Upper lobe of left lung (tissue), 4 donors: Measurements from ENCODE around the gene OR5T1.

Experiments used
- EP300 ChIP-seq, 4 donors: sonication (generic); formaldehyde crosslinking; IDR thresholded peaks; one replicate each; pipeline ENCODE4 v1.5.1; 2017; ENCODE audit warnings: antibody characterized with exemption in 4 of 4, control low read depth in 2 of 4
- POLR2A ChIP-seq, 4 donors: fragments of 450-650 bp; IDR thresholded peaks; one replicate each; pipeline ENCODE4 v1.5.1; 2016 to 2017; ENCODE audit warnings: antibody characterized with exemption in 4 of 4, mild to moderate bottlenecking in 2 of 4
- TF ChIP-seq, protein P1 (sequence below), 6 experiments: fragments of 450-650 bp in 4 of 6; fragments of 200-600 bp in 2 of 6; sonication (generic) in 2 of 6; IDR thresholded peaks; one replicate each; pipeline ENCODE4 v1.5.1; 2016 to 2019; ENCODE audit warnings: antibody characterized with exemption in 6 of 6

DNA sequence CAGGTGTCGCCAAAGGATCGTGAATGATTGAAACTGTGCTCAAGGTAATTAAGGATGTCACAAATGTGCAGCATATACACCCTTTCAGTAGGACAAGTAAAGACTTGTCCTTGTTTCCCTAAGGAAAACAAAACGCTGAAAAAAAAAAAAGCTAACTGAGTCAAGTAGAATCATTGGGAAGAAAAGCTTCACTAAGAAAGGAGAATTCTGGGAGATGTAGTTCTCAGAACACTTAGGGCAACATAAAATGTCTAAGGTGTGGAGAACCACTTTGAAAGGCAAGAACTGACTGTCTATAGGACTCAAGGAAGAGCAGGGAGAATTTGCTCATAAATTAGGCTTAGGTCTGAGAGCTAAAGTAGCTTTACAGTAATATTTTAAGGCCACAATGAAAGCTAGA, 2.9 kb upstream of the OR5T1 start:
- TF ChIP-seq, protein P1, sequence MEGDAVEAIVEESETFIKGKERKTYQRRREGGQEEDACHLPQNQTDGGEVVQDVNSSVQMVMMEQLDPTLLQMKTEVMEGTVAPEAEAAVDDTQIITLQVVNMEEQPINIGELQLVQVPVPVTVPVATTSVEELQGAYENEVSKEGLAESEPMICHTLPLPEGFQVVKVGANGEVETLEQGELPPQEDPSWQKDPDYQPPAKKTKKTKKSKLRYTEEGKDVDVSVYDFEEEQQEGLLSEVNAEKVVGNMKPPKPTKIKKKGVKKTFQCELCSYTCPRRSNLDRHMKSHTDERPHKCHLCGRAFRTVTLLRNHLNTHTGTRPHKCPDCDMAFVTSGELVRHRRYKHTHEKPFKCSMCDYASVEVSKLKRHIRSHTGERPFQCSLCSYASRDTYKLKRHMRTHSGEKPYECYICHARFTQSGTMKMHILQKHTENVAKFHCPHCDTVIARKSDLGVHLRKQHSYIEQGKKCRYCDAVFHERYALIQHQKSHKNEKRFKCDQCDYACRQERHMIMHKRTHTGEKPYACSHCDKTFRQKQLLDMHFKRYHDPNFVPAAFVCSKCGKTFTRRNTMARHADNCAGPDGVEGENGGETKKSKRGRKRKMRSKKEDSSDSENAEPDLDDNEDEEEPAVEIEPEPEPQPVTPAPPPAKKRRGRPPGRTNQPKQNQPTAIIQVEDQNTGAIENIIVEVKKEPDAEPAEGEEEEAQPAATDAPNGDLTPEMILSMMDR (IDR thresholded peaks at IDR 0.05) = no peak
- TF ChIP-seq POLR2A (IDR thresholded peaks at IDR 0.05) (no peak), EP300 (IDR thresholded peaks at IDR 0.05) (no peak)
